Raji (cell line): ENCODE measurements around the gene SESN2.

Source experiments
- POLR2A ChIP-seq: IDR thresholded peaks from 2 replicates; pipeline ENCODE4 v1.6.1; 2011; ENCODE audit warnings: low read depth, low read length, control low read depth; ENCODE audit not compliant: insufficient read depth

The SESN2 gene

DNA sequence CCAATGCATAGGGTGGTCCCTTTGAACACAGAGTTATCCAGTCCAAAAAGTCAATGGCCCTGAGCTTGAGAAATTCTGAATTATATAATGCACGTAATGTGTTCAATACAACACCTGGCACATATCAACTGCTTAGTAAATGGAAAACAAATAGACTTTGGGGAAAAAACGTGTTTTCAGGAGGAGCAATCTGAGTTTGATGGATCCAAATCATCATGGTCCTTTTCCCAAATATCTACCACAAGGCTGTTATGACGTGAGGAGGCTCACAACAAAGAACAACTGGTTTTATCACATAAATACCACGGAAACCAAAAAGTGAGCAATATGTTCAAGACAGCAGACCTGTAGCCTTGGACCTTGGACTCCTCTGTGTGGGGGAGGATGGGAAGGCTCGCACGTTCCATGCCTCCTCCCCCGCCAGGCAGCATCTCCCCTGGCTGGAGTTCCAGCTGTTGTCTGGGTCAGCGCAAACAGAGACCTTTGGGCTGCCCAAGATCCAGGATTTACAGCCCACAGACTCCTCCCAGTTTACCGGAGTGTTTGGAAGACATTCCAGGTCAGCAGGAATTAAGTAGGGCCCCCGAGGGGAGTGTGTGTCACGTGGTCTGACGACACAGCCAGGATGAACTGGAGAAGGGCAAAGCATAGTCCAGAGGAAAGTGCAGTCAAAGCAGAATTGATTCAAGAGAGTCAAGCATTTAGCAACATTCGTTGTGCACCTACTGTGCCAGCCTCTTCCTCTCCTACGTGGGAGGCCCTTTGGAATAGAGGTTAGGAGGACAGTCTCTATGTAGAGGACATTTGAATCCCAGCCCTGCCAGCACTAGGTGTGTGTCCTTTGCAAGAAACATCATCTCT lies 37.3 kb downstream of the SESN2 start:
- no peak for TF ChIP-seq POLR2A

DNA sequence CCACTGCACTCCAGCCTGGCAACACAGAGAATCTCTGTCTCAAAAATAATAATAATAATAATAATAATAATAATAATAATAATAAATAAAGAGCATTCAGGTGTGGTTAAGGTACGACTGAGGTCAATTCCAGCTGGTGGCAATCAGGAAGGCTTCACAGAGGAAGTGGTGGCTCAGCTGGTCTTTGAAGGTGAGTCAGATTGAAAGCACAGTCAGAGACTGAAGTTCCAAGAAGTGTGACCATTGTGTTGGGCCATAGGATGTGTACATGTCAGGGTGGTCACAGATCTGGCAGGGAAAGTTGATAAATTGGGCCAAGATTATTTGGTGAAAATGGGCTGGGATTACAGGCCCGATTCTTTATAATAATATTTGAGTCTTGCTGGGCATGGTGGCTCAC lies 38.5 kb downstream of the SESN2 start:
- TF ChIP-seq POLR2A = no peak

DNA sequence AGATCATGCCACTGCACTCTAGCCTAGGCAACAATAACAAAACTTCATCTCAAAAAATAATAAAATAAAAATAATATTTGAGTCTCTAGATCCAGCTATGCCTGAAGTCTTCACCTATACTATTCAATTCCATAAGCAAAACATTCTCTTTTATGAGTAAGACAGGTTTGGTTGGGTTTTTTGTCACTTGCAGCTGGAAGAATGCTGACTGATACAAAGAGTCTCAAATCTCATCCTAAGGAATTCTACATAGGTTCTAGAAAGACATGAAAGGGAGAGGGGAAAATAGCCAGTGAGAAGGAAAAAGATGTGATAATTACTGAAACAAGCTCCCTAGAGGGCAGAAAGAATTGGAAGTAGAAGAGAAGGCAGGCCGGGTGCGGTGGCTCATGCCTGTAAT lies 39.1 kb downstream of the SESN2 start:
- no peak for TF ChIP-seq POLR2A

DNA sequence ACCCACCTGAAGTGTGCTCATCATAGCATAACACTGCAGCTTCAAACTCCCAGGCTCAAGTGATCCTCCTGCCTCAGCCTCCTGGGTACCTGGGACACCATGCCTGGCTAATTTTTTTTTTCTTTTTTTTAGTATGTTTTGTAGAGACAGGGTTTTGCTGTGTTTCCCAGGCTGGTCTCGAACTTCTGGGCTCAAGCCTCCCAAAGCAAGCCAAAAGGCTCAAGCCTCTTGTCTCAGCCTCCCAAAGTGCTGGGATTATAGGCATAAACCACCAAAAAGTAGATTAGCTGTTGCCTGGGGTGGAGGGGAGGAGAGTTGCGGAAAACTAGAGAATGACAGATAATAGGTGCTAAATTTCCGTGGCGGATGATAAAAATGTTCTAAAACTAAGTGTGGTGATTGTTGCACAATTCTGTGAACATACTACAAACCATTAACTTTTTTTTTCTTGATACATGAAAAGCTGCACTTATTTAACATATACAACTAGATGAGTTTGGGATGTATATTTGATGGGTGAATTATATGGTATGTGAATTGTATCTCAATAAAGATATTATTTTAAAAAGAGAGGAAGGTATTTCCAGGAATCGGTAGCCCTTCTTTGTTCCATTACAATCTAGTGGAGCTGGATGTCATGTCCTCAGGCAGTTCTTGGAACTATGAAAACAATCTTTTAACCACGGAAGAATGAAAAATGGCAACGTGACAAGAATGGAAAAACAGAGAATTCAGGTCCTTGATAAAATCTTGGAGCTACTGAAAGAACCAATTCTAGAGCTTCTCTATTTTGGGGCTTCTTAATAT lies 42.3 kb downstream of the SESN2 start:
- no peak for TF ChIP-seq POLR2A

DNA sequence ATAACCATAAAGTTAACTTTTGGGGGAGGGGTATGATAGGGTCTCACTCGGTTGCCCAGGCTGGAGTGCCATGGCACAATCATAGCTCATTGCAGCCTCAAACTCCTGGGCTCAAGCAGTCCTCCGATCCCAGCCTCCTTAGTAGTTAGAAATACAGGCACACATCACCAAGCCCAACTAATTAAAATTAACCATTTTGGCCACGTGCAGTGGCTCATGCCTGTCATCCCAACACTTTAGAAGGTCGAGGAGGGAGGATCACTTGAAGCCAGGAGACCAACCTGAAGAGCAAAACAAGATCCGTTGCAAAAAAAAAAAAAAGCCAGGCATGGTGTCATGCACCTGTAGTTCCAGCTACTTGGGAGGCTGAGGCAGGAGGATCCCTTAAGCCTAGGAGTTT lies 42.9 kb downstream of the SESN2 start:
- no peak for TF ChIP-seq POLR2A

DNA sequence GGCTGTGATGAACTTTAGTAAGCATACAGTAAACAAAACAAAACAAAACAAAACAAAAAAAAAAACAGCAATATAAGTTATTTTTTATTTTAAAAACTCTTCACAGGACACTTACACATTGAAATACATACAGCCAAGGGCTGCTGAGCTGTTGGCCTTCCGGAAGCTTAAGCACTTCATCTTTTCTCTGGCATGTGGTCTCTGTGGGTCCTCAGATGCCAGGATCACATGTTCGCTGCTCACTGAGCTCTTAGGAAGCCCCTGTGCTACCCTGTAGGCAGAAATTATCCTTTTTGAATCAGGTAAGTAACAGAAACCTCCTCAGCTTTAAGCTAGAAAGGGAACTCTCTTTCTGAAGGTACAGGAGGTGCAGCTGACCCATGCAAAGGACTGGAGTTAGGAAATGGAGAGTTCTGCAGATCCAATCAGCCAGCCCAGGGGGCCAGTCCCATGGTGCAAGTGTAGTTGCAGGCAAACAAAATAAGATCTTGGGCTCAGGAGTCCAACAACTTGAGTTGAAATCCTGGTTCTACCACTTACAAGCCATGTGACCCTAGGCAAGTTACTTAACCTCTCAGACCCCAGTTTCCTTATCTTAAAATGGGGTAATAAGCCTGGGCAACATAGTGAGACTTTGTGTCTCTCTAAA lies 47.1 kb downstream of the SESN2 start:
- no peak for TF ChIP-seq POLR2A

DNA sequence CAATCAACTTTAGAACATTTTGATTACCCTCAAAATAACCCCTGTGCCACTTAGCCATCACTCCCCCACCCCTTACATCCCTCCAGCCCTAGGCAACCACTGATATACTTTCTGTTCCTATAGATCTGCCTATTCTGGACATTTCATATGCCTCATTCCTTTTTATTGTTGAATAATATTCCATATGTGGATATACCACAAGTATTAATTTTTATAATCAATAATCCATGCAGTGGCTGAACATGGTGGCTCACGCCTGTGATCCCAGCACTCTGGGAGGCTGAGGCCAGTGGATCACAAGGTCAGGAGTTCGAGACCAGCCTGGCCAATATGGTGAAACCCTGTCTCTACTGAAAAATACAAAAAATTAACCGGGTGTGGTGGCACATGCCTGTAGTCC lies 49.4 kb downstream of the SESN2 start:
- no peak for TF ChIP-seq POLR2A

DNA sequence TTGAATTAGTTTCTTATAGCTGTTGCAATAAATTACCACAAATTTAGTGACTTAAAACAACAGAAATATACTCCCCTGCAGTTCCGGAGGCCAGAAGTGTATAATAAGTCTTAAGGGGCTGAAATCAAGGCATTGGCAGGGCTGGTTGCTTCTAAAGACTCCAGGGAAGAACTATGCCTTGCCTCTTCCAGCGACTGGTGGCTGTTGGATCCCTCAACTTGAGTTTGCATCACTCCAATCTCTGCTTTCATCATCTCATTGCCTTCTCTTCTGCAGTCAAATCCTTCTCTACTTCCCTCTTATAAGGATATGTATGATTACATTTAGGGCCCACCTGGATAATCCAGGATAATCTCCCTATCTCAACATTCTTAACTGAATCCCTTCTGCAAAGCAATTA lies 50.4 kb downstream of the SESN2 start:
- TF ChIP-seq POLR2A = no peak

DNA sequence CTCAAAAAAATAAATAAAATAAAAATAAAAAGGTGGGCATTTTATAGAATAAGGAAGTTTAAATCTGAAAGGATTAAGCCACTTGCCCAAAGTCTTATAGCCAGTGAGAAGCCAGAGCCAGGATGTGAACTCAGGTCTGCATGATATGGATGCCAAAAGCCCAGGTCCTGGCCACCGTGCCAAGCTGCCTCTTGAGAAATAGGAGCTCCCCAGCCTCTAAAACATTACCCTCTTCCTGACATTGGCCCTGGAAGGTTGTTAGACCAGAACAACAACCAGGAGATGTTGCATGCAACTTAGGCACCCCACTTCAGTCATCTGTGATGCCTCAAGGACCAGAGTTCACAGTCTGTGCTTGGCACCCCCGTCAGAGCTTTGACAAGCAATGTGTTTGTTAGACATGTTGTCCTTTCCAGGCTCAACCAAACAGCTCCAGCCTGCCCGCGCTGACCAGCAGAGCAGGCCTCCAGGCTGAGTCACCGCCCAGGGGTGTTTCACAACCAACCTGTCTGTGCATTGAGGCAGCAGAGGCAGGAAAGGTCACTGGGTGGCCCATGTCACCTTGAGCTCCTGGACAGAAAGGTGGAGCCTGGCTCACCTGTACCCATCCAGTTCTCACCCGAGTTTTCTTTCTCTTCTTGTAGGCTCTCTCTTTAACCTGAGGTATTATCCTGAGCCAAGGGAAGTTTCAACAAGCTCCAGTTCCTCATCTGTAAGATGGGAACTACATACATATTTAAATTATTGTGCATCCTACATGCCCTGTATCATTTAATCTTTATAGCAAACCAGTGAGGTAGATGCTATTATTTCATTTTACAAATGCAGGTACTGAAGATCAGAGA lies 54.6 kb downstream of the SESN2 start:
- no peak for TF ChIP-seq POLR2A

DNA sequence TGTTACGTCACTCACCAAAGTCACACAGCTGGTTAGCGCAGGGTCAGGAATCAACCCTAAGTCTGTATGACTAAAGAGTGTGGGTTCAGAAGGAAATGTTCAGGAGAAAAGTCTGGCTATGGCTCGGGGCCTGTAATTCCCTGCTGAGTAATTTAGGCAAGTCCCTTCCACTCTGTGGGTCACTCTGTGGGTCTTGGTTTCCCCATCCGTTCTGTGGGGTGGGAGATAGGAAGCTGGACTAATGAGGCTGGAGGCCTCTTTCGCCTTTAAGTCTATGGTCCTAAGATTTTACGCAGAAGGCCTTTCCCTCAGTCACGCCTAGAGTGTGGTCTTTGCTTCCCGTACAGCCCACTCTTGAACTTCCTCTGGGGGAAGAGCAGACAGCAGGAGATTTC lies 55.2 kb downstream of the SESN2 start:
- TF ChIP-seq POLR2A = no peak

DNA sequence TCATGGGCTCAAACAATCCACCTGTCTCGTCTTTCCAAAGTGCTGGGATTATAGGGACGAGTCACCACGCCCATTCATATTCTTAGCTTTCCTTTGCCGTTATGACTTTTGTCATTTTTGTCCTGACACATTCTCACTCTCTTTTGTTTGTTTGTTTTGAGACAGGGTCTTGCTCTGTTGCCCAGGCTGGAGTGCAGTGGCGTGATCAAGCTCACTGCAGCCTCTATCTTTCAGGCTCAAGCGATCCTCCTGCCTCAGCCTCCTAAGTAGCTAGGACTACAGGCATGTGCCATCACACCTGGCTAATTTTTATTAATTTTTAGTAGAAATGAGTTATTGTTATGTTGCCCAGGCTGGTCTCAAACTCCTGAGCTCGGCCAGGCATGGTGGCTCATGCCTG lies 57.7 kb downstream of the SESN2 start:
- TF ChIP-seq POLR2A = no peak

DNA sequence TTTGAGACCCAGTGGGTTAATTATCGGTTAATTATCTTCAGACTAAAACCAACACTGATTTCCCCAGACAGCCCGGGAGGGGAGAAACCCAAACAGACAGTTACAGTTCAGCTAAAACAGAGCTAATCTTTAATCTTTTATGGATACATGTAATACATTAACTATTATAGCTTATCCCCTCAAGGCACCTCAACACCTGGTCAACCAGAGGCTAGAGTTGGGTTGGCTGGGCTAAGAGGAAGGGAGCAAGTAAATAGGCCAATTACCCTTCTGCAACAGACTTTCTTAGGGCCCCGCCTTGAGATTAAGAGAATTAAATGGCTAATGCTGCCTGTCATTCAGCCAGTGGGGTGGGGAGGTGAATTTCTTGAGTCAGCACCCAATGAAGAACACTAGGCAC lies 62.9 kb downstream of the SESN2 start:
- no peak for TF ChIP-seq POLR2A

DNA sequence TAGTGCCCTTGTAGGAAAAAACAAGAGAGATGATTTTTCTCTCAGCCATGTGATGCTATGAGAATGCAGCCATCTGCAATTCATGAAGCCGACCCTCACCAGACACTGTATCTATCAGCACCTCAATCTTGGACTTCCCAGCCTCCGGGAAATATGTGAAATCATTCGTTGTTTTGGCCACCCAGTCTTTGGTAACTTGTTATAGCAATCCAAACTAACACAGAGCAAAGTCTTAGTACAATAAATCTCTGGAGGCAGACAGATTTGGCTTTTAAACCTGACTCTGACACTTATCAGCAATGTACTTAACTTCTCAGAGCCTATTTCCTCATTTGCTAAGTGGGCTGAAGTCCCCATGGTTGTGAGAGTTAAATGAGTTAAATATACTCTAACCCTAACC lies 64.4 kb downstream of the SESN2 start:
- no peak for TF ChIP-seq POLR2A

DNA sequence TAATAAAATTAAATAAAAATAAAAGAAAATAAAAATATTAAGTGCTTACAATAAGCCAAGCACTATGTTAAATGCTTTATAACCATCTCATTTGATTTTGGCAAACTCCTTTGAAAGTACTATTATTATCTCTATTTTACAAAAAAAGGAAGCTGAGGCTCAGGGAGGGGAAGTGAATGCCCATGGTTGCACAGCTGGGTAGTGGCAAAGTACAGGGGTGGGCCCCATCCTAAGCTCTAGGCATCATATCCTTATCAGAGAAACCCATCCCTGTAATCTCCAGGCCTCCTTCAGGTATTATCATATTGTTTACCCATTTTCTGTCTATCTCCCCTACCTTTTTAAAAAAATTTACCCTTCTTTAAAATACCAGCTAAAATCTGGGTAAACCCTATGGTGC lies 67.2 kb downstream of the SESN2 start:
- TF ChIP-seq POLR2A = no peak

DNA sequence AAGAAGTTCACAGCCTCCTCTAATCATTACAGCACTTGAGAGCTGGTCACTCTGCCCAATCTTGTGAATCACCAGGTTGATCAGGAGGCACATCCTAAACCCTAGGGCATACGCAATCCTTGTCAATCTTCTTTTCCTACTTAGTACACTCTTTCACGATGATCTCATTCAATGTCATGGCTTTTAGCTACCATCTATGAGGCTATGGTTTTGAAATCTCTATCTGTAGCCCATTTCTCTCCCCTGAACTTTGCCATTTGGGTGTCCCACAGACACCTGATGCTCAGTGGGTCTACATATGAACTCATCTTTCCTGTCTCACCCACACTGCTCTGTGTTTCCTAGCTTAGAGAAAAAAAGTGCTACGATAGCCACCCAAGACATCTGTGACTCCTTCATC lies 67.7 kb downstream of the SESN2 start:
- TF ChIP-seq POLR2A = no peak
